HFFc6 (cell line): Measurements from ENCODE around the gene DENND1A. TPM values are rescaled to one million over a fixed set of nuclear protein-coding genes. Genes with fewer than 3 reads are reported as not detected.

Source experiments
- DNase-seq: peaks from one replicate; pipeline ENCODE4 v3.0.0-alpha.2; 2018
- H3K27ac Mint-ChIP-seq: 2 replicates; pipeline ENCODE4 v1.8.0; 2020; ENCODE audit warnings: mild to moderate bottlenecking, mixed read lengths
- H3K27me3 Mint-ChIP-seq: 2 replicates; pipeline ENCODE4 v1.8.0; 2021; ENCODE audit warnings: mild to moderate bottlenecking, moderate library complexity, mixed read lengths; ENCODE audit not compliant: insufficient read depth
- H3K36me3 Mint-ChIP-seq: 2 replicates; pipeline ENCODE4 v1.8.0; 2021; ENCODE audit warnings: low read depth, mixed read lengths
- H3K4me1 Mint-ChIP-seq: 2 replicates; pipeline ENCODE4 v1.8.0; 2020; ENCODE audit warnings: low read depth, mixed read lengths
- H3K4me3 Mint-ChIP-seq: 2 replicates; pipeline ENCODE4 v1.8.0; 2020; ENCODE audit warnings: mild to moderate bottlenecking, moderate library complexity, mixed read lengths
- H3K9me3 Mint-ChIP-seq: 2 replicates; pipeline ENCODE4 v1.8.0; 2020; ENCODE audit warnings: mild to moderate bottlenecking, mixed read lengths
- total RNA-seq, 6 experiments: library from RNA; stranded (reverse); fragmentation: NEBNext Ultra II Directional; extraction: Animal tissue kit (Norgen Biotek cat#: 25700); gene quantifications; 2 replicates in 1 of 6; 3 replicates in 5 of 6; pipeline ENCODE4 v1.2.3, GENCODE V29; 2021
- TF ChIP-seq, protein P1 (sequence below): fragments of 200-600 bp; sonication (generic); IDR thresholded peaks from 2 replicates; pipeline ENCODE4 v1.5.0; 2021; ENCODE audit warnings: antibody characterized with exemption, mild to moderate bottlenecking

The DENND1A gene
- total RNA-seq, 6 experiments from 2014 or later, result 25.4 to 38.3 (median 30.3) TPM

DNA sequence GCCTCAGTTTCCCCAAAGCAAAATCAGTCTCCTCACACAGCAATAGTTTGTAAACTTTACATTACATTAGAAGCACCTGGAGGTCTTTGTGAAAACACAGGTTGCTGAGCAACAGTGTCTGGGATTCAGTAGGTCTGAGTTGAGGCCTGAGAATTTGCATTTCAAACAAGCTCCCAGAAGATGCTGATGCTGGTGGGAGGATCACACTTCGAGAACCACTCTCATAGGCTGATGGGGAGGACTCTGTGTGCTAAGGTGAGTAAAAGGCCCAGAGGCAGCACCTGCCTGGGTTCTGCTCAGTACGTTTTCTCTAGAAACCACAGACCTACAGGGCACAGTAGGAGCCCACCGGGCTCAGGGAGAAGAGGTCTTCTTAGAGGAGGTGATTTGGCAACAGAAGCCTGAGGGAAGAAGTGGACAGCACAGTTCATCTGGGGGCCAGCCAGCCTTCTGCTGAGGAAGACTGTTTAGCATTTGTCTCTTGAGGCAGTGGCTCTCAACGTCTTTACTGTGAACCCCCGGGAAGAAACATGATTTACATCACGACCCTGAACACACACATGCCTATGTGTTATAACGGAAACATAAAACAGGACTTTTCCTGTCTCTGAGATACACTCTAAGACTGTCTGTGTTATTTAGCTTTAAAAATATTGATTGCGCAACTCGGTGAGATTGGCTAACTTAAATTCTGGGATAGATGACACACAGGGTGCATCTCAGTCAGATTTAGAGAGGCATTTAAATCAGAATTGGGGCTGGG lies 24.8 kb upstream of the DENND1A start:
- DNase-seq, result peak; percentile 15
- H3K9me3 Mint-ChIP-seq, result no peaks in the 10 kb centered on the region
- no peak overlapping the region for H3K4me3 Mint-ChIP-seq
- no peak overlapping the region for H3K27ac Mint-ChIP-seq
- no peaks in the 10 kb centered on the region; the same call in 1 of the 2 replicates for H3K4me1 Mint-ChIP-seq
- no peaks in the 10 kb centered on the region for H3K36me3 Mint-ChIP-seq
- TF ChIP-seq, protein P1, sequence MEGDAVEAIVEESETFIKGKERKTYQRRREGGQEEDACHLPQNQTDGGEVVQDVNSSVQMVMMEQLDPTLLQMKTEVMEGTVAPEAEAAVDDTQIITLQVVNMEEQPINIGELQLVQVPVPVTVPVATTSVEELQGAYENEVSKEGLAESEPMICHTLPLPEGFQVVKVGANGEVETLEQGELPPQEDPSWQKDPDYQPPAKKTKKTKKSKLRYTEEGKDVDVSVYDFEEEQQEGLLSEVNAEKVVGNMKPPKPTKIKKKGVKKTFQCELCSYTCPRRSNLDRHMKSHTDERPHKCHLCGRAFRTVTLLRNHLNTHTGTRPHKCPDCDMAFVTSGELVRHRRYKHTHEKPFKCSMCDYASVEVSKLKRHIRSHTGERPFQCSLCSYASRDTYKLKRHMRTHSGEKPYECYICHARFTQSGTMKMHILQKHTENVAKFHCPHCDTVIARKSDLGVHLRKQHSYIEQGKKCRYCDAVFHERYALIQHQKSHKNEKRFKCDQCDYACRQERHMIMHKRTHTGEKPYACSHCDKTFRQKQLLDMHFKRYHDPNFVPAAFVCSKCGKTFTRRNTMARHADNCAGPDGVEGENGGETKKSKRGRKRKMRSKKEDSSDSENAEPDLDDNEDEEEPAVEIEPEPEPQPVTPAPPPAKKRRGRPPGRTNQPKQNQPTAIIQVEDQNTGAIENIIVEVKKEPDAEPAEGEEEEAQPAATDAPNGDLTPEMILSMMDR, result no peak
- H3K27me3 Mint-ChIP-seq, result peaks cover 38% of the 10 kb centered on the region

DNA sequence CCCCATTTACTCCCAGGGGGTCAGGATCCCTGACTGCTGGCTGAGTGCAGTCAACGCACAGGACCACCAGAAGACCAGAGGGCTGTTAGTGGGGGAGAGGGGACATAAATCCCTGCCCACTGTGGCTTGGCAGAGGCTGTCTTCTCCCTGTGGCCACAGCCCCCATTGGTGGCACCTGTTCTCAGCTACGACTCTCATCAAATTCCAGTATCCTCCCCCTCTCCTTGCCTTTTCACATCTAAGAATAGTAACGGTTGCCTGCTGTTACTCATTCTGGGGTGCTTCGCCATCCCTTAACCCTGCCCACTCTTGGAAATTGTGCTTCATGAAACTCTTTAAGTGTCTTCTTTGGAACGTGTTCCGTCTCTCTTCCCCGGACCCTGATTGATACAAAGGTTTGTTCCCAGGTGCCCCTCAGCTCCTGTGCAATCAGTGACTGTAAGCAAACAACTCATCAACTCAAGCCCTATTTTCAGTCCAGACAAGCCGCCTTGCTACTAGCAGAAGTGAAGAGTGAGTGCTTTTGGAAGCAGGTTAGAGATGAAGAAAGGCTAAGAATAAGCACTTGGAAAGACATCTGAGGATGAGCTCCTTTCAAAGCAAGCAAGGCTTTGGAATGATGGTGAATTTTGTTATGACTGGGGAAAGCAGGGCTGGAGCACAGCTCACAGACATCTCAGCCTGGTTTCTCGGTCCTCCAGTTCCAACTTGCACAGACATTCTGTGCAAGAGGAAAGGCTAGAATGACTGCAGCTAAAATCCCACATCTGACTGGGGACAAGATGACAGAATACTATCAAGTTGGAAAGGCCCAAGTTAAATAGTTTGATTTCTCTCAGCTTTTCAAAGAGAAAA lies 22.9 kb upstream of the DENND1A start:
- H3K4me1 Mint-ChIP-seq, result no peaks in the 10 kb centered on the region; the same call in 1 of the 2 replicates
- no peak for DNase-seq
- TF ChIP-seq, protein P1, result no peak
- no peaks in the 10 kb centered on the region for H3K36me3 Mint-ChIP-seq
- peaks cover 30% of the 10 kb centered on the region for H3K27me3 Mint-ChIP-seq
- no peak overlapping the region for H3K27ac Mint-ChIP-seq
- no peak overlapping the region for H3K4me3 Mint-ChIP-seq
- no peaks in the 10 kb centered on the region for H3K9me3 Mint-ChIP-seq

DNA sequence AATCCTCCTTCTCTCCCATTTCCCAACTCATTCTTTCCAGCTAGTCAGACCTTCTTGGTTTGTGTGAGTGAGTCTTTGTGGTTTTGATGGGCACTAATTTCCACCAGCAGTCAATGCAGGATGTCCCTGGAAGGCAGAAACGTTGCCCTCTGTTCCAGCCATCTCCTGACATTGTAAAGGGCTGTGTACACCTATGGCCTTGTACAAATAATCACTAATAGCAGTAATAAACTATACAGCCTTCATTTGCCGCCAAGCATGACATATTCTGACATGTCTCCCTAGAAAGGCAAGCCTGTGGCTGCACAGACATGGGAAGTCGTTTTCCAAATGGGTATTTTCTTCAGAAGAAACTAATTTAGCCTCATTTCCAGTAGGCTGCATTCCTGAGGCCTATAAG lies 18.4 kb upstream of the DENND1A start:
- Mint-ChIP-seq H3K27me3 (peaks cover 29% of the 10 kb centered on the region), H3K9me3 (no peaks in the 10 kb centered on the region), H3K4me1 (peaks cover 9% of the 10 kb centered on the region), H3K4me3 (no peak overlapping the region), H3K27ac (no peak overlapping the region), H3K36me3 (no peaks in the 10 kb centered on the region)
- DNase-seq, result no peak
- TF ChIP-seq, protein P1, result no peak

DNA sequence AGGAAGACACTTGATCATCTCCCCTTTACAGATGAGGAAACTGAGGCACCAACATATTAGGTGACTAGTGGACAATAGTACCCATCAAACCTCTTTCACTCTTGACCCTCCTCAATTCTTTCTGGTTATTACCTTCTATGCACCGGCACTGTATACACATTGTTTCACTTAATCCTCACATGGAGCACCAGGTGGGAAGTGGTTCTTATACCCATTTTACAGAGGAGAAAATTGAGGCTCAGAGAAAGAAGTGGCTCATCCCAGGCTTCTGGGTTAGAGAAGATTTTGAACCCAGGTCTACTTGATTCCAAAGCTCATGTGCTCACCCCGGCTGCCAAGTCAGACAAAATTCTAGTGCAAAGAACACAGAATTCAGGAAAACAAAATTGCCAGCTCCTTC lies 17.4 kb upstream of the DENND1A start:
- peaks cover 25% of the 10 kb centered on the region for H3K27me3 Mint-ChIP-seq
- H3K4me1 Mint-ChIP-seq, result peaks cover 9% of the 10 kb centered on the region
- no peak for DNase-seq
- no peaks in the 10 kb centered on the region for H3K36me3 Mint-ChIP-seq
- no peak overlapping the region for H3K27ac Mint-ChIP-seq
- TF ChIP-seq, protein P1, result no peak
- no peaks in the 10 kb centered on the region for H3K9me3 Mint-ChIP-seq
- no peak overlapping the region for H3K4me3 Mint-ChIP-seq

DNA sequence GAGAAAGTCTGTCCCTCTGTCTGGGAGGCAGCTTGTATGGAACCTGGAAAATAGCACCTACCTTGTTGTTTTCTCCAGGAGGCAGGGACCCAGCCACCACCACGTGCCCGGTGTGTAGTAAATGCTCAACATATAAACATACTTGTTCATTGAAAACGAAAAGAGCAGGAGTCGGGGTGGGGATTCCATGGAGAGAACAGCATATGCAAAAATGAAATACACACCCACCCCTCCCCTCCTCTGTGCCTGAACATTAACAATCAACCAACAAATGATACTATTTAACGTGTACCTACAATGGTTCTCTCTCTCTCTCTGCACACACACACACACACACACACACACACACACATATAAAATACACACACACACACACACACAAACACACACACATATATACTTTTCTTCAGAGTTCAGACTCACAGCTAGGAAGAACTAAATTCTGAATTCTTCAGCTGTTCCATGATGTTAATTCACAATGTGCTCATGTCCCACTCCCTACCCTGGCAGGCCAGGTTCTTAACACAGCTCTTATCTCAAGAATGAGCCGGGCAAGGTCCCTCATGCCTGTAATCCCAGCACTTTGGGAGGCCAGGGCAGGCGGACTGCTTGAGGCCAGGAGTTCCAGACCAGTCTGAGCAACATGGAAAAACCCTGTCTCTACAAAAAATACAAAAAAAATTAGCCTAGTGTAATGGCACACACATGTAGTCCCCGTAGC lies 16.3 kb upstream of the DENND1A start:
- Mint-ChIP-seq H3K4me3 (no peak overlapping the region; the same call in 1 of the 2 replicates), H3K4me1 (peaks cover 9% of the 10 kb centered on the region)
- TF ChIP-seq, protein P1, result no peak

More for the DNA sequence above, 16.3 kb upstream of the DENND1A start:
- Mint-ChIP-seq H3K27me3 (peaks cover 20% of the 10 kb centered on the region), H3K27ac (no peak overlapping the region), H3K9me3 (no peaks in the 10 kb centered on the region), H3K36me3 (no peaks in the 10 kb centered on the region)
- DNase-seq, result no peak
